GM19455 (cell line): Measurements from ENCODE around the gene CTBP2.

Experiments used
- ATAC-seq: cut with Tn5 transposase; IDR thresholded peaks from one replicate; pipeline ENCODE4 v1.9.1; 2021; ENCODE audit not compliant: unreplicated experiment

CTBP2 gene

DNA sequence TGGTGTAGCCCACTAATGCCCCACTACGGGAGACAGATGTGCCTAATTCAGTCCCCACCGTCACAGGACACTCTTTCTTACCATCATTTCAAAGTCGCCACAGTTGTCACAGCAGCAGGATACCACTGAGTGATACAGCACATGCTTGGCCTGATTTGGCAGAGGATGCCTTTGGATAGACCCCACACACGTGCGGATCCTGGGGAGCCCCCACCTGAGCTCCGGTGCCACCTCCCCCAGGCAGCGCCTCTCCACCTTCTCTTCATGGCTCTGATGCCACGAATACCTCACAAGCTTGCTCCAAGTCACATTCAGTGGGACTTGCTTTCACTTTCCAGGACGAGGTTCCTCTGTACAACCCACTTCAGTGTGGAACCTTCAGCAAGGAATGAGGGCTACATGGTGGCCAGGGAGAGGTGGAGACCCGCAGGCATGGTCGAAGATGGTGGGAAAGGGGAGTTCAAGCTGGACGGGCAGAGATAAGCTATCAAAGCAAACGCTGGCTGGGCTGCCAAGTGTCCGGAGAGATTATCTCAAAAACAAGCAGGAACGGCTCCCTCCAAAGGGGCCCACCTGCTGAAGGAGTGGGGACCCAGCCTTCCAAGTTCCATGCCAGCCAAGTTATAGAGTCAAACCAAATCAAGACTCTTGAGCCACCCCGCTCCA lies 111.0 kb downstream of the CTBP2 start:
- no peak for ATAC-seq

GRCh38 chr10:125048094-125048864 lies 112.1 kb downstream of the CTBP2 start:
- ATAC-seq, result peak; percentile 90

GRCh38 chr10:125043841-125044658 lies 116.3 kb downstream of the CTBP2 start:
- ATAC-seq, result no peak

DNA sequence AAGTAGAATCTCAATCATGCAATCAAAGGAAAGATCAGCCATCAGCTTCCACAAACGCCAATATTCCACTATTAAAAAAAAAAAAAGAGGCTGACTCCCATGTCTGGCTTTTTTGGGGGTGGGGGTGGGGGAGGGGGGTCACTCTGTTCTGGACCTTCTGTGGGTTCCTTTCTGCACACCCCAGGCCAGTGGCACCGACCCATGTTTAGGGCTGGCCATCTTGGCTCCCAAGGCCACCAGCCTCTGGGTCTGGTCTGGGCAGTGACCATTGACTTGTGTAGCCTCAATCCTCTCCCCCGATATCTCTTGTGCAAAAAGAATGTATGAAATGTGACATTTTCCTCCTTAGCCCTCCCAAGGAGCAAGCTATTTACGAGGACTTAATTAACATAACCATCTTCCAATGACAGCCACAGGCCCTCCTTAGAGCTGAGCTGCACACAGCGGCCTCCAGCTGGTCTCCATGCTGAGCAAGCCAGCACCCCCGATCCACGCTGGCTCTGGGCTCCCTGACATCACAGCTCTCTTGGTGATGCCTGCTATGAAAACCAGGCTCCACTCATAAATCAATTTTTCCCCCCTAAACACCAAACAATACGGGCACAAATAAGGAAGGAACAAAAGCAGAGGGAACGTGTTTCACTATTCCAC lies 118.4 kb downstream of the CTBP2 start:
- ATAC-seq, result no peak

DNA sequence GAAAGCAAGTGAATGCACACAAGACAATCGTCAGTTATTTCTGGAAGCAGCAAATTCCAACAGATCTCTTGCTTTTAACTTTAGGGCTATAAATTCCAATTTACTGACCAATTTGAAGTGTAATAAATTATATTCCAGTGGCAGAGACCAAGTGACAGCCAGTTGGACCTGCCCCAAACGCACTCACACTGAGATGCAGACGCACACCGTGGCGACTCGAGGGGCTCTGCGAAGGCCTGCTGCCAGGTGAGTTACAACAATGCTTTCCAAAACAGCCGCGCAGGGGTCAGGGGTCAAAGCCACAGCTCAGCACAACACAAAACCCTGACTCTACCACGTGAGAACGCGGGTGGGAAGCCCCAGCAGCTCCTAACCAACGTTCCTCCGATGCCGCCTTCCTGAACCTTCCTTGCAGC lies 121.0 kb downstream of the CTBP2 start:
- no peak for ATAC-seq

DNA sequence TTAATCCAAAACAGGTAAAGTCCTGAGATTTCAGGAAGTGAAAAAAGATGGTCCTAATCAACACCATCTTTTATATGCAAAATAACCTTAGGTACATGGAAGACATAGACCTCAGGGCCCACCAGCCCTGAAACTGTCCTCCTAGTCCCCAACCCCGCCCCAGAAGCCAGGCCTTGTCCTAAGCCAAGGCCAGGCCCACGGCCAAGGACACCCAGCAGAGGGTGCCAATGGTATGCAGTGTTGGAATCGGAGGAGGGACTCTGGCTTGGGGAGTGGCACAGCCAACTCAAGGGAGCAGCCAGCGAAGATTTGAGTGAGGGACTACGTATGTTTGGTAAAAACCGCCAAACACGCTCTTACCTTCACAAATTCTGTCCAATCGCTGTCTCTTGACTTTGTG lies 121.7 kb downstream of the CTBP2 start:
- ATAC-seq, result no peak

DNA sequence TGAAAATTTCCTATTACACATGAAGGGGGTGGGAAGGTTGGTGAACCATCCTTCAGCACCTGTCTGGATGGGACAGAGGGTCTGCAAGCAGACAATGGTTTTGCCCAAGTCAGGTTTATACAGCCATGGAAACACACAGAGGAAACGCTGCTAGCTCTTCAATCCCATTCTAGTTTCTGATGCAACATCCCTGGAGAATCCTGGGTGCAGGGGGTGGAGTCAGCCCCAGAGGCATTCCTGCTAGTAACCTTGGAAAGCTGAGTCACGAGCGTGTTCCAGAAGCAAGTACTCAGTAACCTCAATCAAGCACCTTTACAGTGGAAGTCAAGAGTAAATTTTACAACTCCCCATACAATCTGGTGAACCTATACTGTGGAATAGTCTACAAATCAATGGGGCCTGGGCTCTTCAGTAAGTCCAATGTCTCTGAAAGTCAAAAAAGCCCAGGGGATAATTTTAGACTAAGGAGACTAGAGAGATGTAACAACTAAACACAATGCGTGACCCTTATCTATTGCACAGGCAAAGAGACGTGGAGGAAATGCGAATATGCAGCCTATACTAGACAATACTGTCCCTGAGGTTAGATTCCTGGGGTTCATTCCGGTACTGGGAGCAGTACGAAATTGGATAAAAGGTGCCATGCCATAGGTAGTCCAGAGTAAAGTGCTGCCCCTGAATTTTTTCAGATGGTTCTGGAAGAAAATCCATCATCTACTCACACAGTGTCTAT lies 123.1 kb downstream of the CTBP2 start:
- ATAC-seq, result no peak

GRCh38 chr10:125035588-125036295 lies 124.6 kb downstream of the CTBP2 start:
- no peak for ATAC-seq

GRCh38 chr10:125035136-125035535 lies 125.2 kb downstream of the CTBP2 start:
- ATAC-seq, result no peak

DNA sequence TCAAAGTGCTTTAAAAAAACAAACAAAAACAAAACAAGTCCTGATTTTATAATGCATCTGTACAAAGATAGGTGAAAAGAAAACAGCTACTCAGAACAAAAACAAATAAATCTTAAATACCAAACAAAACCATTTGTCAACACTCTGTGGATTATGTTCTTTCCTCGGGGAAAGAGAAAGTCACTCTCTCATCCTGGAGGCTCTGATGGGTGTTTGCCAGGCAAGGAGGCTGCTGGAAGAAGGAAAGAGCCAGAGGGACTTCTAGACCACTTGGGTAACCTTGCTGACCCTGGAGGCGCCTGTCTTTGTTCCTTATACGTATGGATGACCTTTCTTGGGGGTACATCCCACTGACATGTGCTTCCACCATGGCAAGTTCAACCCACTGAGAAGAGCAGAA lies 125.7 kb downstream of the CTBP2 start:
- ATAC-seq, result no peak

GRCh38 chr10:125033146-125033924 lies 127.0 kb downstream of the CTBP2 start:
- ATAC-seq, result no peak

GRCh38 chr10:125032474-125033020 lies 127.8 kb downstream of the CTBP2 start:
- no peak for ATAC-seq

- ATAC-seq, result no peak
These were observed 129.7 kb downstream of the CTBP2 start for GRCh38 chr10:125030567-125031197.

GRCh38 chr10:125029584-125030242 lies 130.7 kb downstream of the CTBP2 start:
- no peak for ATAC-seq

- ATAC-seq, result no peak
These were observed 132.2 kb downstream of the CTBP2 start for GRCh38 chr10:125027871-125028869.

DNA sequence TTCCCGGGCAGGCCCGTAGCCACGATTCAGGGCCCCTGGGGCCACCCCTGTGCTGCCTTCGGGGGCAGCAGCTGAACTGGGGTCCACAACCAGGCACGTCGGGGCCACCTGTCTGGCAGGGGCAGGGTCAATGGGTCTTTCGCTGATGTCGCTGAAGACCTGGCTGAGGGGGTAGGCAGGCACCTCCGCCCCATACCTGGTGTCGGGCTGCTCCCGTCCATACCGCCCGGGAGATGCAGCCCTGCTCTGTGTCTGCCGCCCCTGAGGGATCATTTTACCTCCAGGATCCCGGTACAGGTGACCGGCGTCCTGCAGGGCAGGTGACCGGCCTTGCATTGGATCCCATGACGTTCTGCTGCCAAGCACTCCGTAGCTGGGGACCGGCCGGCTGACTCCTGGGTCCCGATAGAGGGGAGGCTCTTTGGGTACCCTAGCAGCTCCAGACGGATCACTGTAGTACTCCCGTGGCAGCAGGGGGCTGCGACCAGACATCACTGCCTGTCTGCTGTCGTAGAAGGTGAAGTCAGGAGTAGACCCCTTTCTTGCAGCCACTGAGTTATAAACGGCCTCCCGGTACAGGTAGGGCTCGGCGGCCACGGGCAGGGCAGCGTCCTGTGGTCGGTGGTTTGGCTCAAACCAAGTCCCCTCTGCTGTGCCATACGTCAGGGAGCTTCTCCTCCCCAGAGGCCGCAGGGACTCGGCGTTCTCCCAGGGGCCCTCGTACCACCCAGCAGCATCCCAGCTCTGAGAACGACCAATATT lies 133.2 kb downstream of the CTBP2 start:
- no peak for ATAC-seq
